ENCODE data around the gene GPC4.

The GPC4 gene

GRCh38 chrX:133391111-133391510 lies 24.2 kb downstream of the GPC4 start:
- Histone ChIP-seq H3K4me2 (ENCODE audit: low read length) (no peak overlapping the region), H3K36me3 (ENCODE audit: control insufficient read depth, insufficient read depth, low read length) (no peaks in the 10 kb centered on the region), H2AFZ (no peak overlapping the region), H3K27ac (no peak overlapping the region), H3K79me2 (no peaks in the 10 kb centered on the region), H3K27me3 (ENCODE audit: control insufficient read depth, insufficient read depth, low read length) (no peaks in the 10 kb centered on the region), H3K4me1 (peaks cover 6% of the 10 kb centered on the region), H3K9me3 (ENCODE audit: control insufficient read depth, low read length) (no peaks in the 10 kb centered on the region), H3K4me3 (ENCODE audit: low read depth, low read length) (no peak overlapping the region), H3K9ac (no peak overlapping the region)
- TF ChIP-seq, protein P1, sequence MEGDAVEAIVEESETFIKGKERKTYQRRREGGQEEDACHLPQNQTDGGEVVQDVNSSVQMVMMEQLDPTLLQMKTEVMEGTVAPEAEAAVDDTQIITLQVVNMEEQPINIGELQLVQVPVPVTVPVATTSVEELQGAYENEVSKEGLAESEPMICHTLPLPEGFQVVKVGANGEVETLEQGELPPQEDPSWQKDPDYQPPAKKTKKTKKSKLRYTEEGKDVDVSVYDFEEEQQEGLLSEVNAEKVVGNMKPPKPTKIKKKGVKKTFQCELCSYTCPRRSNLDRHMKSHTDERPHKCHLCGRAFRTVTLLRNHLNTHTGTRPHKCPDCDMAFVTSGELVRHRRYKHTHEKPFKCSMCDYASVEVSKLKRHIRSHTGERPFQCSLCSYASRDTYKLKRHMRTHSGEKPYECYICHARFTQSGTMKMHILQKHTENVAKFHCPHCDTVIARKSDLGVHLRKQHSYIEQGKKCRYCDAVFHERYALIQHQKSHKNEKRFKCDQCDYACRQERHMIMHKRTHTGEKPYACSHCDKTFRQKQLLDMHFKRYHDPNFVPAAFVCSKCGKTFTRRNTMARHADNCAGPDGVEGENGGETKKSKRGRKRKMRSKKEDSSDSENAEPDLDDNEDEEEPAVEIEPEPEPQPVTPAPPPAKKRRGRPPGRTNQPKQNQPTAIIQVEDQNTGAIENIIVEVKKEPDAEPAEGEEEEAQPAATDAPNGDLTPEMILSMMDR (IDR thresholded peaks at IDR 0.05) = no peak

- Histone ChIP-seq H3K4me2 (ENCODE audit: low read length) (no peak overlapping the region), H3K27ac (no peak overlapping the region), H3K9me3 (ENCODE audit: control insufficient read depth, low read length) (no peaks in the 10 kb centered on the region), H3K79me2 (no peaks in the 10 kb centered on the region), H3K4me1 (peaks cover 6% of the 10 kb centered on the region), H3K27me3 (ENCODE audit: control insufficient read depth, insufficient read depth, low read length) (no peaks in the 10 kb centered on the region), H3K36me3 (ENCODE audit: control insufficient read depth, insufficient read depth, low read length) (no peaks in the 10 kb centered on the region), H2AFZ (no peak overlapping the region), H3K4me3 (ENCODE audit: low read depth, low read length) (no peak overlapping the region), H3K9ac (no peak overlapping the region)
- TF ChIP-seq, protein P1 (IDR thresholded peaks at IDR 0.05) = no peak
These were observed 24.6 kb downstream of the GPC4 start for GRCh38 chrX:133390676-133391075.

- Histone ChIP-seq H2AFZ (no peak overlapping the region), H3K9me3 (ENCODE audit: control insufficient read depth, low read length) (no peaks in the 10 kb centered on the region), H3K27me3 (ENCODE audit: control insufficient read depth, insufficient read depth, low read length) (no peaks in the 10 kb centered on the region), H3K4me3 (ENCODE audit: low read depth, low read length) (no peak overlapping the region), H3K4me2 (ENCODE audit: low read length) (no peak overlapping the region), H3K36me3 (ENCODE audit: control insufficient read depth, insufficient read depth, low read length) (no peaks in the 10 kb centered on the region), H3K27ac (no peak overlapping the region), H3K4me1 (peaks cover 6% of the 10 kb centered on the region), H3K79me2 (no peaks in the 10 kb centered on the region), H3K9ac (no peak overlapping the region)
- TF ChIP-seq, protein P1 (IDR thresholded peaks at IDR 0.05) = no peak
These were observed 25.3 kb downstream of the GPC4 start for GRCh38 chrX:133389975-133390374.

GRCh38 chrX:133384454-133384853 lies 30.8 kb downstream of the GPC4 start:
- no peaks in the 10 kb centered on the region for H3K9me3 ChIP-seq (ENCODE audit: control insufficient read depth, low read length)
- H3K9ac ChIP-seq = no peak overlapping the region
- H3K4me2 ChIP-seq (ENCODE audit: low read length) = no peak overlapping the region
- no peak overlapping the region for H3K4me3 ChIP-seq (ENCODE audit: low read depth, low read length)
- no peak overlapping the region for H3K27ac ChIP-seq
- H3K27me3 ChIP-seq (ENCODE audit: control insufficient read depth, insufficient read depth, low read length) = no peaks in the 10 kb centered on the region
- H3K4me1 ChIP-seq = no peaks in the 10 kb centered on the region
- no peaks in the 10 kb centered on the region for H3K36me3 ChIP-seq (ENCODE audit: control insufficient read depth, insufficient read depth, low read length)
- H3K79me2 ChIP-seq = no peaks in the 10 kb centered on the region
- H2AFZ ChIP-seq = no peak overlapping the region
- TF ChIP-seq, protein P1 (IDR thresholded peaks at IDR 0.05) = no peak

Data from parathyroid adenoma (tissue), 2 donors.